Fibroblast of villous mesenchyme (primary cell): ENCODE results near the gene GSE1. TPM values are rescaled to one million over a fixed set of nuclear protein-coding genes. Genes with fewer than 3 reads are reported as not detected.

Experiments
- DNase-seq: peaks from one replicate; pipeline ENCODE4 v3.0.0-alpha.2; 2010; ENCODE audit warnings: low read depth
- H3K4me3 ChIP-seq: 2 replicates; pipeline ENCODE4 v1.5.1; 2011; ENCODE audit warnings: low read depth, mild to moderate bottlenecking, low read length
- CTCF ChIP-seq: IDR thresholded peaks from 2 replicates; pipeline ENCODE4 v1.5.1; 2012; ENCODE audit warnings: low read depth, mild to moderate bottlenecking, low read length; ENCODE audit not compliant: insufficient read depth
- total RNA-seq: library from RNA; depleted of rRNA; stranded (reverse); fragments of >200 nt; gene quantifications from 2 replicates; pipeline ENCODE4 v1.2.3, GENCODE V29; 2012

Gene GSE1
- total RNA-seq, 1 donor, result 48.4 TPM

- no peak for TF ChIP-seq CTCF
- DNase-seq, result no peak
Measured at GRCh38 chr16:85648070-85648714, 35.1 kb downstream of the GSE1 start.

GRCh38 chr16:85648805-85649204 is 35.7 kb downstream of the GSE1 start:
- no peak for TF ChIP-seq CTCF

More at GRCh38 chr16:85648070-85648714, 35.1 kb downstream of the GSE1 start:
- H3K4me3 ChIP-seq, result no peak overlapping the region

GRCh38 chr16:85649411-85650134 is 36.5 kb downstream of the GSE1 start:
- TF ChIP-seq CTCF, result no peak

More at GRCh38 chr16:85648805-85649204, 35.7 kb downstream of the GSE1 start:
- no peak overlapping the region for H3K4me3 ChIP-seq
- no peak for DNase-seq

GRCh38 chr16:85650135-85650843 is 37.2 kb downstream of the GSE1 start:
- TF ChIP-seq CTCF, result no peak
- no peak overlapping the region for H3K4me3 ChIP-seq
- no peak for DNase-seq

More at GRCh38 chr16:85649411-85650134, 36.5 kb downstream of the GSE1 start:
- DNase-seq, result no peak
- H3K4me3 ChIP-seq, result no peak overlapping the region

GRCh38 chr16:85650844-85651628 is 37.9 kb downstream of the GSE1 start:
- no peak for TF ChIP-seq CTCF
- DNase-seq, result no peak
- no peak overlapping the region for H3K4me3 ChIP-seq

GRCh38 chr16:85651629-85652430 is 38.7 kb downstream of the GSE1 start:
- H3K4me3 ChIP-seq, result no peak overlapping the region
- DNase-seq, result peak; percentile 39
- no peak for TF ChIP-seq CTCF
